Neural progenitor cell (in vitro differentiated cells): Measurements from ENCODE around the gene ZNF773.
"Not testable (repeated sequence)": the region's sequence is repeated elsewhere in the genome, so short reads cannot be mapped to it uniquely, and the experiment has no call there.

Experiments used
- EZH2 ChIP-seq: fragments of 200-600 bp; sonication (generic); IDR thresholded peaks from 2 replicates; pipeline ENCODE4 v1.6.1; 2017; ENCODE audit warnings: antibody characterized with exemption, mild to moderate bottlenecking, moderate library complexity
- TF ChIP-seq, protein P1 (sequence below): fragments of 200-600 bp; sonication (generic); IDR thresholded peaks from 2 replicates; pipeline ENCODE4 v1.5.1; 2017; ENCODE audit warnings: antibody characterized with exemption, mild to moderate bottlenecking

DNA sequence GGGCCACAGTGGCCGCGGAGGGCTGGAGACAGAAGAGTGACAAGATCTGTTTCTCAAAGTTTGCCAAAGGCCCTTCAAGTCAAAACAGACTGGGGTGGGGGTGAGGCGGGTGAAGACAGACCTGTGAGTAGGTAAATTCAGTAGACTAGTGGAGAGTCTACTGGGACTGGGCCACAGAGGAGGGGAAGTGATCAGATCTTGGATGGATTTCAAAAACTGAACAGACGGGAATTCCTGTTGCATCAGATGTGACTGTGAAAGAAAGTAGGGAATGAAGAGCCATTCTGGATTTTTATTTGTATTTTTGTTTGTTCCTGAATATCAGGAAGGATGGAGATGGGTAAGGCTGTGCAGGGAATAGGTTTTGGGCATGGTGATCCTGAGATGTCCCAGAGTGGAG lies 662 bp downstream of the ZNF773 start:
- TF ChIP-seq, protein P1, sequence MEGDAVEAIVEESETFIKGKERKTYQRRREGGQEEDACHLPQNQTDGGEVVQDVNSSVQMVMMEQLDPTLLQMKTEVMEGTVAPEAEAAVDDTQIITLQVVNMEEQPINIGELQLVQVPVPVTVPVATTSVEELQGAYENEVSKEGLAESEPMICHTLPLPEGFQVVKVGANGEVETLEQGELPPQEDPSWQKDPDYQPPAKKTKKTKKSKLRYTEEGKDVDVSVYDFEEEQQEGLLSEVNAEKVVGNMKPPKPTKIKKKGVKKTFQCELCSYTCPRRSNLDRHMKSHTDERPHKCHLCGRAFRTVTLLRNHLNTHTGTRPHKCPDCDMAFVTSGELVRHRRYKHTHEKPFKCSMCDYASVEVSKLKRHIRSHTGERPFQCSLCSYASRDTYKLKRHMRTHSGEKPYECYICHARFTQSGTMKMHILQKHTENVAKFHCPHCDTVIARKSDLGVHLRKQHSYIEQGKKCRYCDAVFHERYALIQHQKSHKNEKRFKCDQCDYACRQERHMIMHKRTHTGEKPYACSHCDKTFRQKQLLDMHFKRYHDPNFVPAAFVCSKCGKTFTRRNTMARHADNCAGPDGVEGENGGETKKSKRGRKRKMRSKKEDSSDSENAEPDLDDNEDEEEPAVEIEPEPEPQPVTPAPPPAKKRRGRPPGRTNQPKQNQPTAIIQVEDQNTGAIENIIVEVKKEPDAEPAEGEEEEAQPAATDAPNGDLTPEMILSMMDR: not testable (repeated sequence)
- TF ChIP-seq EZH2: not testable (repeated sequence)
